Psoas muscle (tissue), 8 donors: Measurements from ENCODE around the gene SOHLH1. TPM values are rescaled to one million over a fixed set of nuclear protein-coding genes. Genes with fewer than 3 reads are reported as not detected.
"Not testable (repeated sequence)": the region's sequence is repeated elsewhere in the genome, so short reads cannot be mapped to it uniquely, and the experiment has no call there.

ENCODE experiments used
- ATAC-seq, 4 donors: fragments of 200-7000 bp; cut with Tn5 transposase; one replicate each; pipeline ENCODE4 v1.9.1; 2020; ENCODE audit warnings: moderate library complexity in 3 of 4, mild to moderate bottlenecking in 2 of 4
- DNase-seq, 2 donors: peaks; one replicate each; pipeline ENCODE4 v3.0.0-alpha.2; 2020
- H3K27ac ChIP-seq: fragments of 200-600 bp; one replicate; pipeline ENCODE4 v1.8.0; 2022
- H3K27me3 ChIP-seq, 3 donors: fragments of 200-600 bp in 1 of 3; one replicate each; pipeline versions ENCODE4 v1.6.1 to v1.8.0; 2013 to 2022; ENCODE audit warnings: low read length in 2 of 3, mild to moderate bottlenecking in 2 of 3, moderate library complexity in 1 of 3; ENCODE audit not compliant: insufficient read depth in 3 of 3
- H3K36me3 ChIP-seq, 2 donors: fragments of 200-600 bp in 1 of 2; one replicate each; pipeline versions ENCODE4 v1.6.1 to v1.8.0; 2013 to 2022; ENCODE audit warnings: low read depth in 1 of 2, mild to moderate bottlenecking in 1 of 2, moderate library complexity in 1 of 2; ENCODE audit not compliant: insufficient read depth in 1 of 2
- H3K4me1 ChIP-seq: fragments of 200-600 bp; one replicate; pipeline ENCODE4 v1.8.0; 2022
- H3K4me3 ChIP-seq: fragments of 200-600 bp; one replicate; pipeline ENCODE4 v1.8.0; 2022; ENCODE audit warnings: mild to moderate bottlenecking
- H3K9me3 ChIP-seq: fragments of 200-600 bp; one replicate; pipeline ENCODE4 v1.8.0; 2022
- WGBS, 3 donors: extraction: QIAGEN DNeasy Blood & Tissue Kit; methylation state at CpG; one replicate each; pipeline versions ENCODE4 v1.1.6 to v1.1.7; 2013; 5-methylcytosine and 5-hydroxymethylcytosine counted together
- intact Hi-C, 2 donors: fragments of 100-400 bp; cut with DNase I; formaldehyde crosslinking; loops; one replicate each; pipeline versions ENCODE4 v1.11.0 to v1.14.2; 2022
- polyA plus RNA-seq, 3 donors: library from polyadenylated mRNA; stranded (reverse); fragments of 200-250 nt; gene quantifications; one replicate each; pipeline ENCODE4 v1.2.3, GENCODE V29; 2013
- total RNA-seq, 4 donors: library from RNA; stranded (reverse); fragmentation: NEBNext Ultra II Directional in 2 of 4; extraction: Animal tissue kit (Norgen Biotek cat#: 25700) in 2 of 4; gene quantifications; one replicate each; pipeline versions ENCODE4 v1.2.1 to v1.2.4, GENCODE V29; 2021 to 2023
- TF ChIP-seq, protein P1 (sequence below): fragments of 200-600 bp; IDR thresholded peaks from one replicate; pipeline ENCODE4 v1.8.0; 2022; ENCODE audit warnings: antibody characterized with exemption
- donor health status: healthy with polysubstance abuse.
- donor health status: DM: no; HTN: no; CAD: no; lungs with moderate emphysema.
- donor health status: Bipolar disorder and iron deficiency.
- donor health status: healthy.
- donor health status: DM: yes; HTN: yes; CAD: no.
- donor health status: DM: no; HTN: no; CAD: no.
- donor health status: DM: no; HTN: no; CAD: no.
- donor health status: DM: yes; HTN: yes; CAD: no.

SOHLH1 gene
- total and polyA plus RNA-seq, 7 donors = not detected

DNA sequence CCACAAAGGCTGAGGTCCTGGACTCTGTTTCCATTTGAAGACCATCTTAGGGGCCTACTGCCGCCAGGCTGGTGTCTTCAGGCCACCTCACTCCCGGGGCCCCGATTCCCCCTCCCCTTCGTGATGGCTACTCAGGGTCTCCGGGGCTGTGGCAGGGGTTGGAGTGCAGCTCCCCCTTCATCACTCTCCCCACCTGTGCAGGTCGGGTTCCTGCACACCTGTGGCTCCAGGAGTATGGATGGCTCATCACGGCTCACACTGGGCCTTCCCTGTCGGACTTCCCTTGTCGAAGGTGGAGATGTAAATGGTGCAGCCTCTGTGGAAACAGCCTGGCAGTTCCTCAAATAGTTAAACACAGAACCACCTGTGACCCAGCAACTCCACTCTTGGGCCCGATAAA, 24.3 kb downstream of the SOHLH1 start:
- Histone ChIP-seq H3K9me3 (no peaks in the 10 kb centered on the region), H3K4me3 (no peak overlapping the region), H3K4me1 (no peaks in the 10 kb centered on the region), H3K27me3 (peaks cover 0 to 31% (median 0%) of the 10 kb centered on the region in 3 donors), H3K27ac (no peak overlapping the region), H3K36me3 (no peaks in the 10 kb centered on the region)
- intact Hi-C loops = no loop called here
- DNase-seq = no peak
- WGBS, 3 donors = 69 to 79% (median 73%) methylated on average over 10 of the region's 10 CpGs
- no peak for ATAC-seq
- TF ChIP-seq, protein P1, sequence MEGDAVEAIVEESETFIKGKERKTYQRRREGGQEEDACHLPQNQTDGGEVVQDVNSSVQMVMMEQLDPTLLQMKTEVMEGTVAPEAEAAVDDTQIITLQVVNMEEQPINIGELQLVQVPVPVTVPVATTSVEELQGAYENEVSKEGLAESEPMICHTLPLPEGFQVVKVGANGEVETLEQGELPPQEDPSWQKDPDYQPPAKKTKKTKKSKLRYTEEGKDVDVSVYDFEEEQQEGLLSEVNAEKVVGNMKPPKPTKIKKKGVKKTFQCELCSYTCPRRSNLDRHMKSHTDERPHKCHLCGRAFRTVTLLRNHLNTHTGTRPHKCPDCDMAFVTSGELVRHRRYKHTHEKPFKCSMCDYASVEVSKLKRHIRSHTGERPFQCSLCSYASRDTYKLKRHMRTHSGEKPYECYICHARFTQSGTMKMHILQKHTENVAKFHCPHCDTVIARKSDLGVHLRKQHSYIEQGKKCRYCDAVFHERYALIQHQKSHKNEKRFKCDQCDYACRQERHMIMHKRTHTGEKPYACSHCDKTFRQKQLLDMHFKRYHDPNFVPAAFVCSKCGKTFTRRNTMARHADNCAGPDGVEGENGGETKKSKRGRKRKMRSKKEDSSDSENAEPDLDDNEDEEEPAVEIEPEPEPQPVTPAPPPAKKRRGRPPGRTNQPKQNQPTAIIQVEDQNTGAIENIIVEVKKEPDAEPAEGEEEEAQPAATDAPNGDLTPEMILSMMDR = no peak

DNA sequence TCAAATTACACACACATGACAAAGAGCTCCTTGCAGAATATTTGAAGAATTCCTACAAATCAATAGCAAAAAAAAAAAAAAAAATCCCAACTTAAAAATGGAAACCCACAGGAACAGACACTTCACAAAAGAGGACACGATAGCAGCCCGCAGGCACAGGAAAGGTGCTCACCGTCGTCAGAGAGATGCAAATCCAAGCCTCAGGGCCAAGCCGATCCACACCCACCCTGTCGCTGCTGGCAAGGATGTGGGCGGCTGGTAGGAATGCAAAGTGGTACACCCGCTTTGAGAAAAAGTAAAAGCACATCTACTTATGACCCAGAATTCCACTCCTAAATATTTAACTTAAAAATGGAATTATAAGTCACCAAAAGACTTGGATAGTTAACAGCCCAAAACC, 25.3 kb downstream of the SOHLH1 start:
- H3K4me3 ChIP-seq = no peak overlapping the region
- peak in 1 of 2 donors; percentile 4 for DNase-seq
- TF ChIP-seq, protein P1 = no peak
- intact Hi-C loops = no loop called here
- peaks cover 0 to 40% (median 1%) of the 10 kb centered on the region in 3 donors for H3K27me3 ChIP-seq
- WGBS, 3 donors = 70 to 81% (median 76%) methylated on average over 8 of the region's 8 CpGs
- no peaks in the 10 kb centered on the region for H3K9me3 ChIP-seq
- H3K36me3 ChIP-seq = no peaks in the 10 kb centered on the region
- H3K27ac ChIP-seq = no peak overlapping the region
- no peak for ATAC-seq
- no peaks in the 10 kb centered on the region for H3K4me1 ChIP-seq

DNA sequence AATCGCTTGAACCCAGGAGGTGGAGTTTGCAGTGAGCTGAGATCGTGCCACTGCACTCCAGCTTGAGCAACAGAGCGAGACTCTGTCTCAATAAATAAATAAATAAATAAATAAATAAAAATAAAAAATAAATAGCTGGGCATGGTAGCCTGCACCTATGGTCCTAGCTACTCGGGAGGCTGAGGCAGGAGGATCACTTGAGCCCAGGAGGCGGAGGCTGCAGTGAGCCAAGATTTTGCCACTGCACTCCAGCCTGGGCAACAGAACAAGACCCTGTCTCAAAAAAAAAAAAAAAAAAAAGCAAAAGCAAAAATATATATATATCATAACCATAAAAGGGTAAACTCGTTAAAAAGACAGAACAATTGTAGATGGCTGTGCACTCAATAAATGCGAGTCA, 26.5 kb downstream of the SOHLH1 start:
- ATAC-seq, H3K4me3 ChIP-seq, H3K36me3 ChIP-seq, H3K4me1 ChIP-seq, intact Hi-C loops, H3K9me3 ChIP-seq, H3K27ac ChIP-seq: not testable (repeated sequence)
- peak in 1 of 2 donors; percentile 6 for DNase-seq
- WGBS, 3 donors = 86 to 92% (median 91%) methylated on average over 7 of the region's 7 CpGs
- peaks cover 0 to 43% (median 2%) of the 10 kb centered on the region in 3 donors for H3K27me3 ChIP-seq

DNA sequence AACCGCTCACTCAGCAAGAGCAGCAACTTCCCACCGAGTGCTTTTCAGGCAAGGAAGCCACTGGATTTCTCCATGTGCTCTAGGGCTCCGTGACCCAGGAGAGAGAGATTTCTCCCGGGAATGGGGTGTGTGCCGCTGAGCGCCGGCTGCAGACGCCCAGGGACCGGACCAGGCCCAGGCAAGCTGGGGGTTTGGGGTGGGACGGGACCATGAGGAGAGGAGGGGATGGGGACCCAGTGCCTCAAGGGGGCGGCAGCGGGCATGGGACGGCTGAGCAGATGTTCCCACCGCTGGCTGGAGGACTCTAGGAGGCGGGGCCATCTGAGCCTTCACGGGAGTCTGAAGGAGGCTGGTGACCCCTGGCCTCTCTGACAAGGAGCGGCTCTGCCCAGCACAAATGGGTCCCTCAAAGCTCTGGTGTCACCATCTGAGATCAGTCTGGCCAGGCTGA, 27.7 kb downstream of the SOHLH1 start:
- Histone ChIP-seq H3K27ac (no peak overlapping the region), H3K36me3 (no peaks in the 10 kb centered on the region), H3K27me3 (peaks cover 0 to 47% (median 5%) of the 10 kb centered on the region in 3 donors), H3K4me3 (no peak overlapping the region), H3K9me3 (no peaks in the 10 kb centered on the region), H3K4me1 (no peaks in the 10 kb centered on the region)
- TF ChIP-seq, protein P1 = no peak
- no peak for ATAC-seq
- intact Hi-C loops = no loop called here
- peak in 1 of 2 donors; percentile 45 for DNase-seq
- WGBS, 3 donors = 32 to 35% (median 33%) methylated on average over 15 to 17 of the region's 17 CpGs

DNA sequence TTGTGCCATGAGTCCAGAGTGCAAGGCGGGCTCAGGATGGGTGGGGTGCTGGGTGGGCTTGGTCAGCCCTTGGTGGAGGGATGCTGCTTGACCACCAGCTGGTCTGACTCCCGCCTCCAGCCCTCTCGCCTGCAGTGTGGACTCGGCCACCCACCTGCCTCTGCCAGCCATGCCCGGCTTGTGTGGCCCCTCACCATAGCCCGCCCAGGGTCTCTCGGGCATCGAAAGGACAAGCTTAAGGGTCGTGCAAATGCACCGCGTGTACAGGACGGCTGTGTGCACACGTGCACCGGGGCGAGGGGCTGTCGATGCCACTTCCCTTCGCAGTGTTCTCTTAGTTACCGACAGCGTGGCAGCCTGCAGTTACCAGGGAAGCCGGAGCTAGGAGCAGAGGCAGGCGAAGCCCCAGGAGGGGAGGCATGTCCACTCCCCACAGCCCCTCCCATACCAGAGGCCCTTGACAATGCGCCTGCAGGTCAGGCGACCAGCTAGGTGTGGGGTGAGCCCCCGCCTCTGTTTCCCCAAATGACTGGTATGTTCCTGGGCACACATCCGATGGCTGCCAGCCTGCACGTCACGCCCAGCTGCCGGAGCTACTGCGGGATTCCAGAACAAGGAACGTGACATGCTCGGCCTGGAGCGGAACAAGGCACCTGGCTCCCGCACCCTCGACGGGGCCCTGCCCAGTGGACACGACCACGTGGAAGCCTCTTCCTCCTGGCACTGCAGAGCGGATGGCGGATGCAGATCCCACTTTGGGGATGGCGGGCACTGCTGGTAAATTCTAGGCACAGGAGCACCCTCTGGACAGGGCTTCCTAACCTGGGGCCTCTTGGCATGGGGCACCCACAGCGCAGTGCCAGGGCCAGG, 28.3 kb downstream of the SOHLH1 start:
- DNase-seq (peak in 1 of 2 donors; percentile 49), ATAC-seq (no peak)
- Histone ChIP-seq H3K27ac (no peak overlapping the region), H3K4me3 (no peak overlapping the region), H3K9me3 (no peaks in the 10 kb centered on the region), H3K4me1 (no peaks in the 10 kb centered on the region), H3K36me3 (no peaks in the 10 kb centered on the region), H3K27me3 (peaks cover 0 to 49% (median 5%) of the 10 kb centered on the region in 3 donors)
- TF ChIP-seq, protein P1 = no peak
- 53 to 67% (median 64%) methylated on average over 40 to 41 of the region's 41 CpGs for WGBS, 3 donors
- intact Hi-C loops = no loop called here
